ENCODE data around the gene LRRC36. TPM values are rescaled to one million over a fixed set of nuclear protein-coding genes. Genes with fewer than 3 reads are reported as not detected.

LRRC36 gene, protein sequence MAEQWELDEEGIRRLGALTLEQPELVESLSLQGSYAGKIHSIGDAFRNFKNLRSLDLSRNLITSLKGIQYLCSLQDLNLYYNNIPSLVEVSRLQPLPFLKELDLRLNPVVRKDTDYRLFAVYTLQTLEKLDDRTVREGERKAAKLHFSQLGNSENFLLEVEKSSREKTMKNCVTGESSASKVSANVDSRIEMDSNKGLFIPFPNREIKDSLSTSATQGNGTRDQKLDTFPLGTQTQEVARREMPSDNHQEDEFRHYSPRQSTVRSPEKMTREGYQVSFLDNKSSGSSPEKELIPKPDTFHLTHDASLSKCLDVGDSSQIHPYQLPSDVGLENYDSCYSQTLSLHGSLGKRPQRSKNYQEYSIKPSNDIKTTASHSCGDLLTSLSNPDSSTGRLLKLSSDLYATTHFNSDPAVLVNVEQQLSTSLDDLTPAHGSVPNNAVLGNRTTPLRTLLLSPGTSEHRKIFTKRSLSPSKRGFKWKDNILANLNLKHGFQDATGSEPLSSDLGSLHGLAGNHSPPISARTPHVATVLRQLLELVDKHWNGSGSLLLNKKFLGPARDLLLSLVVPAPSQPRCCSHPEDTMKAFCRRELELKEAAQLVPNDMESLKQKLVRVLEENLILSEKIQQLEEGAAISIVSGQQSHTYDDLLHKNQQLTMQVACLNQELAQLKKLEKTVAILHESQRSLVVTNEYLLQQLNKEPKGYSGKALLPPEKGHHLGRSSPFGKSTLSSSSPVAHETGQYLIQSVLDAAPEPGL
- 0.60 and 0.89 TPM in 2 replicates for total RNA-seq

DNA sequence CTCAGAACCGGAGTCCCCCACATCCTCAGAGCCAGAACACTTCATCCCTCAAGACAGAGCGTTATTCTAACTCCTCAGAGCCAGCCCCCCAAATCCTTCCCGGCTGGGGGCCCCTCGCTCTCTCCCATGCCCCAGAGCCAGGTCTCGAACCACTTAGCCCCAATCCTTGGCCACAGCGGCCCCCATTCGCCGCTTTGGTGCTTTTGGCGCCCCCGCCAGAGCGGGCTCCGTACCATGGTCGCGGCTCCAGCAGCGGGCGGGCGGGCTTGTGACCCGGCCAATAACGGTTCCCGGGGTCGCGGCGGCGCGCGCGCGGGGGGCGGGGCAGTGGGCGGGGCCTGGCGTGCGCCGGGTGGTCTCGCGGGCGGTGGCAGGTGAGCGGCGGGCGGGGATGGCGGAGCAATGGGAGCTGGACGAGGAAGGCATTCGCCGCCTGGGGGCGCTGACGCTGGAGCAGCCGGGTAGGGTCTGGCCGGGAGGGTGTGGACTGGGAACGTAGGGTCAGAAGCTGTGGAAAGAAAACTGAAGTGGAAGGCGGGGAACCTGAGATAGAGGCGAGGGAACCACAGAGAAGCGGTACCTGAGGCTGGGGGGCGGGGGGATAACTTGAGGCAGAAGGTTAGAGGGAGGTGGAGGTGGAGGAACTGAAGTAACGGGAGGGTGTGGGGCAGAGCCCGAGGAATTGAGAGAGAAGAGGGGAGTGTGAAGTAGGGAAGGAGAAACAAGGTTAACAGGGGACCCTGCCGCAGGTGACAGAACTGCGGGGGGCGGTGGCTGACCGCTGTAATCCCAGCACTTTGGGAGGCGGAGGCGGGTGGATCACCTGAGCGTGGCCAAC lies at the start of gene LRRC36, which contains the start of gene KCTD19:
TSS of gene LRRC36 (plus strand) at position 344 of the 838 bp plus-strand sequence. CDS start at position 392, 48 bp downstream.
TSS of gene KCTD19 (minus strand) at position 270 of the 838 bp plus-strand sequence. CDS start at position 236, 34 bp downstream.
- peak; percentile 40 for DNase-seq (ENCODE audit: low spot score)
- H3K4me1 Mint-ChIP-seq (ENCODE audit: low read depth): peaks cover 10% of the 10 kb centered on the region
- H3K4me3 Mint-ChIP-seq (ENCODE audit: low read depth): peak within 1 kb of the TSS; percentile 84
- intact Hi-C loops (cut with micrococcal nuclease): loop anchor here (2.0 kb wide), 1 partner anchor 14 kb away; no protein-coding TSS in a partner anchor
- peak within 1 kb of the TSS; percentile 36 for H3K27ac Mint-ChIP-seq
- H3K9me3 Mint-ChIP-seq: no peaks in the 10 kb centered on the region
- no peaks in the 10 kb centered on the region for H3K36me3 Mint-ChIP-seq (ENCODE audit: low read depth)
- H3K27me3 Mint-ChIP-seq (ENCODE audit: low read depth): peaks cover 47% of the 10 kb centered on the region

DNA sequence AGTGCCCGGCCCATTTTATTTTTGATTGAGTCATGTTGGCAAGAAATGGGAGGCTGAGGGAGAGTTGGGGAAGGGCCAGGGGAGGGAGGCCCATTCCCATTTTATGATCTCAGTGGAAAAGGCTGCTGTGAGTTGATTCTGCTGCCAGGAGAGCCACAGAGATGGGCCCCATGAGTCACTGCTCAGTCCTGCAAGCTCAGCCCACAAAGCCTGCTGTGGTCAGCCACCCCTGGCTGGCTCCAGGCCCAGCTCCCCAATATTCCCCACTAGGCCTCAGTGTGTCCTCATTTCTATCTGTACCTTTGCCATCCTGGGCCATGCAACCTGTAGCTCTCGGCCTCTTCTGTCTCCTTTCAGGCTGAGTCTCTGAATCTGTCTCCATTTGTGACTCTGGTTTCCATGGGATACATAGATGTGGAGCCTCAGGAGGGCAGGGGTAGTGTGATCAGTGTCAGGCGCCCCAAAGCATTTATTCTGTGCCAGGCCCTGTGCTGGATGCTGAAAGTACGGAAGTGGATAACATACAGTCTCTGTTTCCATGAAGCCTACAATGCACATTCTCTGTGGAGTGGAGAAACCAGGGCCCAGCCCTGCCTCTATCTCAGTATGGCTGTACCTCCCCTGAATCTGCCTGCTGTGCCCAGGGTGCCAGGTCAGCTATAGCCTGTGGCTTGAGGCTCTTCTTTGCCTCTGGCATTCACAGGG lies 49.2 kb upstream of the LRRC36 start:
- peak overlapping the region; percentile 74 for H3K4me3 Mint-ChIP-seq (ENCODE audit: low read depth)
- H3K4me1 Mint-ChIP-seq (ENCODE audit: low read depth): peaks cover 24% of the 10 kb centered on the region
- H3K9me3 Mint-ChIP-seq: no peaks in the 10 kb centered on the region
- H3K36me3 Mint-ChIP-seq (ENCODE audit: low read depth): peaks cover 17% of the 10 kb centered on the region
- DNase-seq (ENCODE audit: low spot score): no peak
- intact Hi-C loops (cut with micrococcal nuclease): no loop called here
- H3K27me3 Mint-ChIP-seq (ENCODE audit: low read depth): no peaks in the 10 kb centered on the region
- peak overlapping the region; percentile 84 for H3K27ac Mint-ChIP-seq

DNA sequence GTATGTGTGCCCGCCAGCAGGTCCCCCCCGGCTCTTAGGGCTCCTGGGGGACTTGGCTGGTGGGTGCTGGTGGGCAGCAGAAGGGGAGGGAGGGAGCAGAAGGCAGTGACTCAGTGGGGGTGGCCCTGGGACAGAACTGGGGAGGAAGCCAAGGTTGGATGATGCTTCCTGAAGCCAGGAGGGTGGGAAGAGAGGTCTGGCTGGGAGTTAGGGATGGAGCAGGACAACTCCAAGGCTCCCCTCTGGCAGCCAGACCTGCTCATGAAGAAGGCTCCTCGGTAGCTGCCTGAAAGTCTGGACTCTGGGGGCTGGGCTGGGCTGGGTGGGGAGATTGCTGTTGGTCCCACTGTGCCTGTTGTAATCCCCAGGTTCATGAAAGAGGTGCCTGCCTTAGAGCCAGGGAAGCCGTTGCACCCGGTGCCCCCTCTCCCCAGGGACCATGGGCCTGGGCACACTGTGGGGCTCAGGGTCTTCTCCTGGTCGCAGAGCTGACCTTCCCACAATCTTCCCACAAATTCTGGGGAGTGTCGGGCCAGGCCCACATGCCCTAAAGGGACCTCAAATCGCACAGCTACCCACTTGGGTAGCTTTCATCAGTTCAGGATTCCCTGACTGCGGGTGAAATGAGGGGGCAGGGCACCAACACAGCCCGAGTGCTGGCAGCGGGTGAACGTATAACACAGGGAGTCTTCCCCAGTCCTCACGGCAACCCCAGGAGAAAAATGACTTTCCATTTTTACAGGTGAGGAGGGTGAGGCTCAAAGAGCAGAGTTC lies 48.4 kb upstream of the LRRC36 start:
- Mint-ChIP-seq H3K4me1 (ENCODE audit: low read depth) (peaks cover 24% of the 10 kb centered on the region), H3K9me3 (no peaks in the 10 kb centered on the region), H3K4me3 (ENCODE audit: low read depth) (peak overlapping the region; percentile 84), H3K36me3 (ENCODE audit: low read depth) (peaks cover 19% of the 10 kb centered on the region), H3K27ac (peak overlapping the region; percentile 86), H3K27me3 (ENCODE audit: low read depth) (no peaks in the 10 kb centered on the region)
- DNase-seq (ENCODE audit: low spot score): no peak
- intact Hi-C loops (cut with micrococcal nuclease): loop anchor here (2.0 kb wide), 2 partner anchors 31 to 61 kb away; partner anchors contain the start of gene FHOD1

DNA sequence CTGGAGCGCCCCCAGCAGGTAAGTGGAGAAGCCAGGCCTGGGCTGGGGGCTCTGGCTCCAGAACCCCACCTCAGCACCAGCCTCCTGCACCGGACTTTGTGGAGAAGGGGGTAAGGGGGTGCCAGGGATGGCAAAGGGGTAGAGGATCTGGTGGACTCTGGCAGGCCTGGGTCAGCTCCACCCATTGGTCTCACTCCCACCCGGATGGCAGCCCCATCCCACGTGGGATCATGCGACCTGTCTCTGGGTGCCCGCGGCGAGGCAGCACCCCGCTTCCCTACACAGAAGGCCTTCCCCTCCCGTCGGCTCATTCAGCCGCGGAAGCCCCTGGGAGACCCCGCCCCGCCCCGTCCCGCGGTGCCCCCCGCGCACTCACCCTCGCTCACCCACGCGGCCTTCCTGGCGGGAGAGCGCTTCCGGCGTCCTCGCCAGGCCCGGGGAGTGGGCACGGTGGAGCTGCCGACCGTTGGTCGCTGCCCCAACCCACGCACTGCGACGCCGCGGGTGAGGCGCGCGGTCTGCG lies 47.8 kb upstream of the LRRC36 start:
- intact Hi-C loops (cut with micrococcal nuclease): loop anchor here (1.0 to 2.0 kb wide), 4 partner anchors 32 to 120 kb away; partner anchors contain the start of gene FHOD1
- H3K9me3 Mint-ChIP-seq: no peaks in the 10 kb centered on the region
- peaks cover 19% of the 10 kb centered on the region for H3K36me3 Mint-ChIP-seq (ENCODE audit: low read depth)
- peak overlapping the region; percentile 86 for H3K27ac Mint-ChIP-seq
- H3K27me3 Mint-ChIP-seq (ENCODE audit: low read depth): no peaks in the 10 kb centered on the region
- peak overlapping the region; percentile 84 for H3K4me3 Mint-ChIP-seq (ENCODE audit: low read depth)
- peaks cover 24% of the 10 kb centered on the region for H3K4me1 Mint-ChIP-seq (ENCODE audit: low read depth)
- peak; percentile 44 for DNase-seq (ENCODE audit: low spot score)

DNA sequence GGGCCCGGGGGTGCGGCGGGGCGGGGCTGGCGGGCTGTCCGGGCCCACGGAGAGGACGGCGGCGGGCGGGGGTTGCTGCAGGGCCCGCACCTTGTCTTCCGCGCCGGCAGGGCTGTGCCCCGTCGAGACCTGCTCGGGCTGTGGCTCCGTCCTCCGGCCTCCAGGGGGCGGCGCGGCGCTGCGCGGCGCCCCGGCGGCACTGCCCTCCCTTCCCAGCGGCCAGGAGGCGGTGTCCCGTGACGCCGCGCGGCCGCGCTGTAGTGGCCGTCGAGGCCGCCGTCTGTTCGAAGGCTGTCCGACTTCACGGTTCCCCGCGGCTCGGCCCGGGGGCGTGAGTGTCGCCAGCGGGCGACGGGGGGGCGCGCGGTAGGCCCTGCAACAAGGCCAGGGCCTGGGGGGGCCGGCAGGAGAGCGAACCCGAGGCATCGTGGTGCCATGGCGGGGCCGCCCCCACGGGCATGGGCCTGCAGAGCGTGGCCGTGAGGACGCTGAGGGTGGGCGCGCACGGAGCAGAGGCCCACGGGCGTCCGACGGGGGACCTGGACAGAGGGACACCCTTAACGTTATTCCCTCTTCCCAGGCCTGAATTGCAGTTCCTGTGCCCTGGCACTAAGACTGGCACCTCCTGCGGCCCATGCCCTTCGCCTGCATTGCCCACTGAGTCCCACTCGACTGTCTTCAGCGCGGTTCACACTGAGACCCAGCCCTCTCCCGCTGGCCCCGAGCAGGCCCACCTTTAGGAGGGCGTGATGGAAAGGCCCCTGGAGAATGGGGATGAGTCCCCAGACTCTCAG lies 47.1 kb upstream of the LRRC36 start, which contains the start of gene PLEKHG4:
TSS of gene PLEKHG4 (plus strand) at position 237 of the 794 bp plus-strand sequence. CDS start at position 750, 513 bp downstream.
- Mint-ChIP-seq H3K27ac (peak within 1 kb of the TSS; percentile 86), H3K9me3 (no peaks in the 10 kb centered on the region), H3K4me1 (ENCODE audit: low read depth) (peaks cover 24% of the 10 kb centered on the region), H3K4me3 (ENCODE audit: low read depth) (peak within 1 kb of the TSS; percentile 84), H3K36me3 (ENCODE audit: low read depth) (peaks cover 19% of the 10 kb centered on the region), H3K27me3 (ENCODE audit: low read depth) (no peaks in the 10 kb centered on the region)
- peak; percentile 77 for DNase-seq (ENCODE audit: low spot score)
- intact Hi-C loops (cut with micrococcal nuclease): loop anchor here (1.0 to 2.0 kb wide), 4 partner anchors 32 to 120 kb away; partner anchors contain the start of gene FHOD1

DNA sequence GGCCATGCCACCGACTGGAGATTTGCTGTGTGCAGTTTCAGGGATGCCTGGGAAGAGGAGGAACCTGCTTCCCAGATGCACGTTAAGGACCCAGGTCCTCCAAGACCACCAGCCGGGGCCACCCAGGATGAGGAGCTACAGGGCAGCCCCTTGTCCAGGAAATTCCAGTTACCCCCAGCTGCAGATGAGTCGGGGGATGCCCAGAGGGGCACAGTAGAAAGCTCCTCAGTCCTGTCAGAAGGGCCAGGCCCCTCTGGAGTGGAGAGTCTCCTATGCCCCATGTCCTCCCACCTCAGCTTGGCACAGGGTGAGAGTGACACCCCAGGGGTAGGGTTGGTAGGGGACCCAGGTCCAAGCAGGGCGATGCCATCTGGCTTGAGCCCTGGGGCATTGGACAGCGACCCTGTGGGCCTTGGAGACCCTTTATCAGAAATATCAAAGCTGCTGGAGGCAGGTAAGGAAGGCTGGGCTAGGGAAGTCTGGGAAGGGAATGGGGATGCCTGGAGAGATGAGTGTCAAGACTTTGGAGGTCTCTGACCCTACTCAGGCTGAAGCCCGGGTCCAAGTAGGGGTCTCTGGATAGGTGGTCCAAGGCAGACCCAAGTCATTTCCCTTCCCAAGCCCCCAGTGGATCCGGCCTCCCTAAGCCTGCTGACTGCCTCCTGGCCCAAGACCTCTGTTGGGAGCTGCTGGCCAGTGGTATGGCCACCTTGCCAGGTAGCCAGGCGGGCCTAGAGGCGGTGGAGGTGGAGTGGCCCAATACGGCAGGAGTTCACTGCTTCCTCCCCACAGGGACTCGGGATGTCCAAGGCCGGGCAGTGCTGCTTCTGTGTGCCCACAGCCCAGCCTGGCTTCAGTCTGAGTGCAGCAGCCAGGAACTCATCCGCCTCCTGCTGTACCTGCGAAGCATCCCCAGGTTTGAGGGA lies 46.3 kb upstream of the LRRC36 start:
- no peaks in the 10 kb centered on the region for H3K27me3 Mint-ChIP-seq (ENCODE audit: low read depth)
- peak overlapping the region; percentile 63 for H3K4me3 Mint-ChIP-seq (ENCODE audit: low read depth)
- DNase-seq (ENCODE audit: low spot score): no peak
- peaks cover 22% of the 10 kb centered on the region for H3K4me1 Mint-ChIP-seq (ENCODE audit: low read depth)
- no peaks in the 10 kb centered on the region for H3K9me3 Mint-ChIP-seq
- no peak overlapping the region for H3K27ac Mint-ChIP-seq
- H3K36me3 Mint-ChIP-seq (ENCODE audit: low read depth): peaks cover 17% of the 10 kb centered on the region
- intact Hi-C loops (cut with micrococcal nuclease): no loop called here

DNA sequence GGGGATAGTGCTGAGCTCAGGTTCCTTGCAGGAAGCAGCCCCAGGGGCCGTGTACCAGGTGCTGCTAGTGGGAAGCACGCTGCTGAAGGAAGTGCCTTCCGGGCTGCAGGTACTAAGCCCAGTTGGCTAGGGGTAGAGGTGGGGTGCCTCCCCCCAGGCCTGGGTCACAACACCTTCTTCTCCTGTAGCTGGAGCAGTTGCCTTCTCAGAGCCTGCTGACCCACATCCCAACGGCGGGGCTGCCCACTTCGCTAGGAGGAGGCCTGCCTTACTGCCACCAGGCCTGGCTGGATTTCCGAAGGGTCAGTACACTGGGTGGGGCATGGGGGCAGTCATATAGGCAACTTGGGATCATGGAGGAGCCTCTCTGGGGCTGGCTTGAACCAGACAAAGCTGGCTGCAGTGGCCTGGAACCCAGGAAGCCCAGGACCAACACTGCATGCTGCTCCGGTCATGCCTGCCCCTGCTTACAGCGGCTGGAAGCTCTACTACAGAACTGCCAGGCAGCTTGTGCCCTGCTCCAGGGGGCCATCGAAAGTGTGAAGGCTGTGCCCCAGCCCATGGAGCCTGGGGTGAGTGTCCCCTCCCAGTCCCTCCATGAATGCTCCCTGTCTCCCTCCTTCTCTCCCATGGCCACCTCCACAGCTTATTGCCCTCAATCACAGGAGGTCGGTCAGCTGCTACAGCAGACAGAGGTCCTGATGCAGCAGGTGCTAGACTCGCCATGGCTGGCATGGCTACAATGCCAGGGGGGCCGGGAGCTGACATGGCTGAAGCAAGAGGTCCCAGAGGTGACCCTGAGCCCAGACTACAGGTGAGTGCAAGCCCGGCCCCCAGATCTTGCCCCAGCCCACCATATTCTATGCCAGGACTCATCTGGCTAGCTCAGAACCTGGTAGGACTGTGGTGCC lies 44.8 kb upstream of the LRRC36 start:
- Mint-ChIP-seq H3K4me1 (ENCODE audit: low read depth) (peaks cover 16% of the 10 kb centered on the region), H3K9me3 (no peaks in the 10 kb centered on the region), H3K27me3 (ENCODE audit: low read depth) (no peaks in the 10 kb centered on the region), H3K4me3 (ENCODE audit: low read depth) (no peak overlapping the region), H3K27ac (no peak overlapping the region), H3K36me3 (ENCODE audit: low read depth) (peaks cover 9% of the 10 kb centered on the region)
- intact Hi-C loops (cut with micrococcal nuclease): no loop called here
- no peak for DNase-seq (ENCODE audit: low spot score)

DNA sequence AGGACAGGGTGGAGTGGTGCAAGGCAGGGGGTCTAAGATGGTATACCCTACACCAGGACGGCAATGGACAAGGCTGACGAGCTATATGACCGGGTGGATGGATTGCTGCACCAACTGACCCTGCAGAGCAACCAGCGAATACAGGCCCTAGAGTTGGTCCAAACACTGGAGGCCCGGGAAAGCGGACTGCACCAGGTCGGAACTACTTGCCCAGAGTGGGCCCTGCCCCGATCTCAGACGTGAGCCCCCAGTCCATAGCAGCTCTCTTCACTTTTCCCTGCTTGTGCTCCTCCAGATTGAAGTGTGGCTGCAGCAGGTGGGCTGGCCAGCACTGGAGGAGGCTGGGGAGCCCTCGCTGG lies 44.2 kb upstream of the LRRC36 start:
- Mint-ChIP-seq H3K27ac (no peak overlapping the region), H3K4me3 (ENCODE audit: low read depth) (no peak overlapping the region), H3K36me3 (ENCODE audit: low read depth) (peaks cover 6% of the 10 kb centered on the region), H3K9me3 (no peaks in the 10 kb centered on the region), H3K4me1 (ENCODE audit: low read depth) (peaks cover 13% of the 10 kb centered on the region), H3K27me3 (ENCODE audit: low read depth) (no peaks in the 10 kb centered on the region)
- DNase-seq (ENCODE audit: low spot score): no peak
- intact Hi-C loops (cut with micrococcal nuclease): no loop called here

DNA sequence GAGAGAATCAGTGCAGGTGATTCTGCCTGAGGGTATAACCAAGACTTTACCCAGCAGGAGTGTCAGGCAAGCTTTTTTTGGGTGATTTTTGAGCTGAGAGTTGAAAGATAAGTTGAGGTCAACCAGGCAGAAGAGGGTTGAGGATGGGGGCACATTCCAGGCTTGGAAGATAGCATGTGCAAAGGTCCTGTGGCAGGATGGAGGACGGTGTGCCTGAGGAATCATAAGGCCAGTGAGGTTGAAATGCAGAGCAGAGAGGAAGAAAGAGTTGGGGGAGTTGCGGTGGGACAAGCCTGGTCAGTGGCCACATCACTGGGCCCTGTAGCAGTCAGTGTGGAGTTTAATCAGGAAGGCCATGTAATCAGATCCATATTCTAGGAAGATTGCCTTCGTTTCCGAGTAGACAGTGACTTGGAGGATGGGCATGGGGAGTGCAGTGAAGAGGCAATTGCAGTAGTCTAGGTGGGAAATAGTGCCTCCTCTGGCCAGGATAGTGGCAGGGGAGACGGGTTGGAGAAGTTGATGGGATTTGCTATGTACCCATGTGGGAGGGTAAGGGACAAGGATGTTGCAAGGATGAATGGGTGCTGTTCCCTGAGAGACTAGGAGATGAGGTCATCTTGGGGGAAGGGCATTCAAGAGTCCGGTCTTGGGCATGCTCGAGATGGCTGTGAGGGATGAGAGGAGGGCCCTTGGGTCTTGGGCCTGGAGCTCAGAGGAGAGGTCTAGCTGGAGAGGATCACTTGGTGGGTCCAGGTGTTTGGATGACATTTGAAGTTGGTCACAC lies 43.4 kb upstream of the LRRC36 start:
- DNase-seq (ENCODE audit: low spot score): no peak
- H3K36me3 Mint-ChIP-seq (ENCODE audit: low read depth): peaks cover 3% of the 10 kb centered on the region
- intact Hi-C loops (cut with micrococcal nuclease): no loop called here
- H3K9me3 Mint-ChIP-seq: no peaks in the 10 kb centered on the region
- peaks cover 7% of the 10 kb centered on the region for H3K4me1 Mint-ChIP-seq (ENCODE audit: low read depth)
- no peaks in the 10 kb centered on the region for H3K27me3 Mint-ChIP-seq (ENCODE audit: low read depth)
- no peak overlapping the region for H3K4me3 Mint-ChIP-seq (ENCODE audit: low read depth)
- H3K27ac Mint-ChIP-seq: no peak overlapping the region

Data from activated T-helper 2 cell treated with anti-CD3 and anti-CD28 coated beads, Interferon-gamma antibody, Interleukin-2, Interleukin-4, amounts not matched to agents 10 μg/mL and 5 μg/mL and 100 μg/mL, durations not matched to agents 14 hours and 24 hours and 36 hours (primary cell).